ENCODE measurements around the gene MTF1.

- TF ChIP-seq POLR2AphosphoS5 (IDR thresholded peaks at IDR 0.05) (no peak), CTCF (IDR thresholded peaks at IDR 0.05) (no peak), POLR2A (IDR thresholded peaks at IDR 0.05) (no peak)
Observed at GRCh38 chr1:37883671-37884070, 24.3 kb upstream of the MTF1 start.
